SK-N-SH (cell line): ENCODE measurements around the gene NDUFS2.

ENCODE experiments used
- CTCF ChIP-seq: fragments of 200-600 bp; sonication (generic); IDR thresholded peaks from 2 replicates; pipeline ENCODE4 v1.6.1; 2017; ENCODE audit warnings: antibody characterized with exemption, mild to moderate bottlenecking, moderate library complexity
- MXI1 ChIP-seq: IDR thresholded peaks from 2 replicates; pipeline ENCODE4 v1.6.1; 2012; ENCODE audit warnings: mild to moderate bottlenecking, low read depth, low read length, improper control_type of control experiment

GRCh38 chr1:161189036-161189435 is 13.1 kb upstream of the NDUFS2 start:
- no peak for TF ChIP-seq MXI1
- no peak for TF ChIP-seq CTCF
